Measurements from ENCODE around the gene PLXDC2. TPM values are rescaled to one million over a fixed set of nuclear protein-coding genes. Genes with fewer than 3 reads are reported as not detected.

Gene PLXDC2
- total RNA-seq, 1 donor from 2014 or later: 7.5 TPM

DNA sequence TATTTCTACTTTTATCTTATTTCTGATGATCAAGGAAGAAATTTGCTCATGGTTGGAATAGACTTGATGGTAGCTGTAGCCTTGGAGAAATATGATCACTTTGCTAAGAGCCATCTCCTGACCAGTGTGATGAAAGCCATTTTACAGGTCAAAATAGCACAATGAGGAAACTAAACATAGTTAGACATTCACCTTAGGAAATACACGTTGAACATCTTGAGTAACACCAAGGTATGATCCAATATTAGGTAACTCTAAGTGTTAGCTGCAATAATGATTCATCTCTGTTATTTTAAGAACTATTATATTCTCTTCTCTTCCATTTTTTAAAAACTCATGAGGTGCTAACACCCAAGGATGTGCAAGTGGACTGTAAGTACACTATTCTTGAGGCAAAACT lies 328.0 kb downstream of the PLXDC2 start:
- TF ChIP-seq, protein P1, sequence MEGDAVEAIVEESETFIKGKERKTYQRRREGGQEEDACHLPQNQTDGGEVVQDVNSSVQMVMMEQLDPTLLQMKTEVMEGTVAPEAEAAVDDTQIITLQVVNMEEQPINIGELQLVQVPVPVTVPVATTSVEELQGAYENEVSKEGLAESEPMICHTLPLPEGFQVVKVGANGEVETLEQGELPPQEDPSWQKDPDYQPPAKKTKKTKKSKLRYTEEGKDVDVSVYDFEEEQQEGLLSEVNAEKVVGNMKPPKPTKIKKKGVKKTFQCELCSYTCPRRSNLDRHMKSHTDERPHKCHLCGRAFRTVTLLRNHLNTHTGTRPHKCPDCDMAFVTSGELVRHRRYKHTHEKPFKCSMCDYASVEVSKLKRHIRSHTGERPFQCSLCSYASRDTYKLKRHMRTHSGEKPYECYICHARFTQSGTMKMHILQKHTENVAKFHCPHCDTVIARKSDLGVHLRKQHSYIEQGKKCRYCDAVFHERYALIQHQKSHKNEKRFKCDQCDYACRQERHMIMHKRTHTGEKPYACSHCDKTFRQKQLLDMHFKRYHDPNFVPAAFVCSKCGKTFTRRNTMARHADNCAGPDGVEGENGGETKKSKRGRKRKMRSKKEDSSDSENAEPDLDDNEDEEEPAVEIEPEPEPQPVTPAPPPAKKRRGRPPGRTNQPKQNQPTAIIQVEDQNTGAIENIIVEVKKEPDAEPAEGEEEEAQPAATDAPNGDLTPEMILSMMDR (IDR thresholded peaks at IDR 0.05; ENCODE audit: insufficient read depth, low read length, poor library complexity, severe bottlenecking): no peak
- Histone ChIP-seq H3K4me3 (ENCODE audit: low read depth, low read length) (no peak overlapping the region), H3K36me3 (ENCODE audit: control insufficient read depth, insufficient read depth, low read length) (no peaks in the 10 kb centered on the region), H3K27me3 (ENCODE audit: control insufficient read depth, insufficient read depth, low read length) (no peaks in the 10 kb centered on the region)
- no peak for DNase-seq (ENCODE audit: low read depth)

DNA sequence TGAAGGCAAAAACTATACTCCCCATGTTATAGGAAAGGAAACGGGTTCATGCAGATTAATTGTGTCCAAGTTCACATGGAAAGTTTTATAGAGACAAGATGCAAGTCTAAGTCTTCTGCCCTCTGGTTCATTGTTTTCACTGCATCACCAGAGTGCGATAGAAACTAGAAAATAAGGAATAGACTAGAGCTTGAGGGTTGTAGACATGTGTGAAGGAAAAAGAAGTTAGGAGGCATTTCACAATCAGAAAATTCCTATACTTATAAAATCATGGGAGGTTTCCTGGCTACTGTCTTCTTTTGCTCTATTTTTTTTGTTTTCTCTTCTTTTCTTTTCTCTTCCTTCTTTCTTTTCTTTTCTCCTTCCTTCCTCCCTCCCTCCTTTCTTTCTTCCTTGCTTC lies 329.8 kb downstream of the PLXDC2 start:
- Histone ChIP-seq H3K4me3 (ENCODE audit: low read depth, low read length) (no peak overlapping the region), H3K36me3 (ENCODE audit: control insufficient read depth, insufficient read depth, low read length) (no peaks in the 10 kb centered on the region), H3K27me3 (ENCODE audit: control insufficient read depth, insufficient read depth, low read length) (no peaks in the 10 kb centered on the region)
- TF ChIP-seq, protein P1 (IDR thresholded peaks at IDR 0.05; ENCODE audit: insufficient read depth, low read length, poor library complexity, severe bottlenecking): no peak
- no peak for DNase-seq (ENCODE audit: low read depth)

DNA sequence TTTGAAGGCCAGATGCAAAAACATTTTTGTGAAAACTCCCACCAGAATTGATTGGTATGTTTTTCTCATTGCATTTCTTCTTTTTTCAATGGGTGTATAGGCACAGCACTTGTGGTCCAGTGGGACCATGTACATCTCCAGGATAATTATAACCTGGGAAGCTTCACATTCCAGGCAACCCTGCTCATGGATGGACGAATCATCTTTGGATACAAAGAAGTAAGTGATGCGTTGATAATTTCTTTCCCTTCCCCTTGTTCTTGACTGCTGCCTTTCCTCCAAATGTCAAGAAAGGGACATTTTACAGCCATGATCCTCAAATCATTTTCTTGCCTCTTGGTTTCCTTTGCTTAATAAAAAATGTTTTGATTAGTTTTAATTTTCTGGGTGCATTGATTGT lies 331.5 kb downstream of the PLXDC2 start:
- no peak overlapping the region for H3K4me3 ChIP-seq (ENCODE audit: low read depth, low read length)
- H3K36me3 ChIP-seq (ENCODE audit: control insufficient read depth, insufficient read depth, low read length): no peaks in the 10 kb centered on the region
- TF ChIP-seq, protein P1 (IDR thresholded peaks at IDR 0.05; ENCODE audit: insufficient read depth, low read length, poor library complexity, severe bottlenecking): no peak
- H3K27me3 ChIP-seq (ENCODE audit: control insufficient read depth, insufficient read depth, low read length): no peaks in the 10 kb centered on the region
- peak; percentile 2 for DNase-seq (ENCODE audit: low read depth)

DNA sequence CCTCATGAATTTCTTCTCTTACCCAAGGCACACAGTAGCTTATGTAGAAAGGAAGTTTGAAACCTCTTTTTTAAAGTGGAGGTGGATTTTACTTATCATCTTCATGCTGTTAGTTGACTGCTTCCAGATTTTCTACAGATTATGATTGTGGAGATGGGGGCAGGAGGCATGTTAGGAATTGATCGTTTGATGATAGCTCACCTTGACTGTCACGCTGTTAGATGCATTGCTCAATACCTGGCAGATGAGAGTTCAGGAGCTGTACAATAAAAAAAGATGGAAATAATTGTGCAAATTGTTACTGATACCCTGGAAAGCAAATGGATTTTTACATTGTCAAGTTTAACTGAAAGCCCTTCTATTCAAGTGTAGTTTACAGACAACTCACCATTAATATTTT lies 340.3 kb downstream of the PLXDC2 start:
- TF ChIP-seq, protein P1 (IDR thresholded peaks at IDR 0.05; ENCODE audit: insufficient read depth, low read length, poor library complexity, severe bottlenecking): no peak
- no peaks in the 10 kb centered on the region for H3K36me3 ChIP-seq (ENCODE audit: control insufficient read depth, insufficient read depth, low read length)
- H3K4me3 ChIP-seq (ENCODE audit: low read depth, low read length): no peak overlapping the region
- no peaks in the 10 kb centered on the region for H3K27me3 ChIP-seq (ENCODE audit: control insufficient read depth, insufficient read depth, low read length)
- no peak for DNase-seq (ENCODE audit: low read depth)

DNA sequence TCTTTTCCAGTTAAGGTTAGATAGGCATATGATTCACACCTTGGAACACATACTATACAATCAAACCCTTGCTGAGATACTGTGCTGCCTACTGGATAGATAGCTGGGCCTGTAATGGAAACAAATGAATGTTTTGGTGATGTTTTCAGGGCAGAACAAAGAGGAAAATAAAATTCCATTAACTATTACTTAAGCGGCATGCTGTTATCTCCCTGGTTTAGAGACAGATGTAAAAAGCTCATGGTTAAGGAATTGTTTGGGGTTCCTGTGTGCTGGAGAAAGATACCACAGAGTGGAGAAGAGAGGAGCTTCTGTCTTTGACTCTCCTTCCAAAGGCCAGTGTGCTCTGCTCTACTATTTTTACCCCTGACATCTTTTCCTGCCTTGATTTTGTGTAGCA lies 341.1 kb downstream of the PLXDC2 start:
- Histone ChIP-seq H3K27me3 (ENCODE audit: control insufficient read depth, insufficient read depth, low read length) (no peaks in the 10 kb centered on the region), H3K4me3 (ENCODE audit: low read depth, low read length) (no peak overlapping the region), H3K36me3 (ENCODE audit: control insufficient read depth, insufficient read depth, low read length) (no peaks in the 10 kb centered on the region)
- no peak for DNase-seq (ENCODE audit: low read depth)
- TF ChIP-seq, protein P1 (IDR thresholded peaks at IDR 0.05; ENCODE audit: insufficient read depth, low read length, poor library complexity, severe bottlenecking): no peak

DNA sequence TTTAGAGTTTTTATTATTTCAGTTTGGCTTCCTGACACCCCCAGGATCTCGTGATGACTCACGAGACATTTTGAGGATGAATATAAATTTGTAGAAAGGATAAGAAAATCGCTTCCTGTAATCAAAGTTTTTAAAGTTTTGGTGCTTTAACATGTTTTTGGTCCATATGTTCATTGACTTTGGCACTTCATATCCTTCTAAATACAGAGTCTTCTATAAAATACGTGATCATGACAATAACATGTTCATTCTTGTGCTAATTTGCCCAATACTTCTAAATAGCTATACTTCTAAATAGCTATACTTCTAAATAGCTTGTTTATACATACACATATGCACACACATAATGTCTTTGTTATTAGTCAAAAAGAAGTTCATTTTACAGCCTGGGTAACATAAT lies 341.9 kb downstream of the PLXDC2 start:
- H3K4me3 ChIP-seq (ENCODE audit: low read depth, low read length): no peak overlapping the region
- DNase-seq (ENCODE audit: low read depth): no peak
- TF ChIP-seq, protein P1 (IDR thresholded peaks at IDR 0.05; ENCODE audit: insufficient read depth, low read length, poor library complexity, severe bottlenecking): no peak

More for the DNA sequence above, 341.9 kb downstream of the PLXDC2 start:
- Histone ChIP-seq H3K36me3 (ENCODE audit: control insufficient read depth, insufficient read depth, low read length) (no peaks in the 10 kb centered on the region), H3K27me3 (ENCODE audit: control insufficient read depth, insufficient read depth, low read length) (no peaks in the 10 kb centered on the region)
